ENCODE measurements around the gene TRERF1.
"Not testable (repeated sequence)": the region's sequence is repeated elsewhere in the genome, so short reads cannot be mapped to it uniquely, and the experiment has no call there.

Gene TRERF1

GRCh38 chr6:42449917-42450476 lies 1.7 kb downstream of the TRERF1 start:
- Histone ChIP-seq H3K4me3 (peak overlapping the region; percentile 82), H3K27ac (peak overlapping the region in 1 of 2 donors; percentile 92)
- no peak for DNase-seq (ENCODE audit: low spot score)
- TF ChIP-seq CTCF (IDR thresholded peaks at IDR 0.05), result no peak

- Histone ChIP-seq H3K4me3 (no peak overlapping the region), H3K27ac (no peak overlapping the region)
- no peak for DNase-seq (ENCODE audit: low spot score)
- no peak for TF ChIP-seq CTCF (IDR thresholded peaks at IDR 0.05)
Measured at GRCh38 chr6:42448927-42449659, 2.6 kb downstream of the TRERF1 start.

- Histone ChIP-seq H3K27ac (no peak overlapping the region), H3K4me3 (no peak overlapping the region)
- no peak for TF ChIP-seq CTCF (IDR thresholded peaks at IDR 0.05)
- DNase-seq (ENCODE audit: low spot score), result no peak
Measured at GRCh38 chr6:42448391-42448790, 3.3 kb downstream of the TRERF1 start.

- TF ChIP-seq CTCF (IDR thresholded peaks at IDR 0.05), result no peak
- DNase-seq (ENCODE audit: low spot score), result no peak
Measured at GRCh38 chr6:42446996-42447395, 4.7 kb downstream of the TRERF1 start.

GRCh38 chr6:42446370-42446769 lies 5.4 kb downstream of the TRERF1 start:
- no peak for DNase-seq (ENCODE audit: low spot score)
- H3K27ac ChIP-seq, result no peak overlapping the region
- no peak overlapping the region for H3K4me3 ChIP-seq
- no peak for TF ChIP-seq CTCF (IDR thresholded peaks at IDR 0.05)

More at GRCh38 chr6:42446996-42447395, 4.7 kb downstream of the TRERF1 start:
- Histone ChIP-seq H3K4me3 (no peak overlapping the region), H3K27ac (no peak overlapping the region)

GRCh38 chr6:42445955-42446354 lies 5.8 kb downstream of the TRERF1 start:
- not testable (repeated sequence) for H3K27ac ChIP-seq; H3K4me3 ChIP-seq; DNase-seq (ENCODE audit: low spot score)

GRCh38 chr6:42443312-42444060 lies 8.2 kb downstream of the TRERF1 start:
- no peak for DNase-seq (ENCODE audit: low spot score)
- peak overlapping the region in 1 of 2 donors; percentile 32 for H3K27ac ChIP-seq
- TF ChIP-seq CTCF (IDR thresholded peaks at IDR 0.05), result no peak
- H3K4me3 ChIP-seq, result no peak overlapping the region
